Measurements from ENCODE around the gene SUPT3H. TPM values are rescaled to one million over a fixed set of nuclear protein-coding genes. Genes with fewer than 3 reads are reported as not detected.

Gene SUPT3H
- total RNA-seq, 6 experiments from 2014 or later: 5.6 to 8.2 (median 6.5) TPM

GRCh38 chr6:45201484-45201883, 176.2 kb downstream of the SUPT3H start:
- no peak overlapping the region for H3K27ac Mint-ChIP-seq
- no peak for TF ChIP-seq CTCF (IDR thresholded peaks at IDR 0.05)

GRCh38 chr6:45200510-45200909, 177.2 kb downstream of the SUPT3H start:
- no peaks in the 10 kb centered on the region for H3K27me3 Mint-ChIP-seq (ENCODE audit: insufficient read depth)

More at GRCh38 chr6:45201484-45201883, 176.2 kb downstream of the SUPT3H start:
- Mint-ChIP-seq H3K27me3 (ENCODE audit: insufficient read depth) (no peaks in the 10 kb centered on the region), H3K9me3 (no peaks in the 10 kb centered on the region), H3K4me1 (ENCODE audit: low read depth) (no peaks in the 10 kb centered on the region), H3K4me3 (no peak overlapping the region), H3K36me3 (ENCODE audit: low read depth) (no peaks in the 10 kb centered on the region)
- no peak for DNase-seq

GRCh38 chr6:45199554-45199953, 178.2 kb downstream of the SUPT3H start:
- no peak for DNase-seq
- no peaks in the 10 kb centered on the region for H3K4me1 Mint-ChIP-seq (ENCODE audit: low read depth)
- H3K27ac Mint-ChIP-seq: no peak overlapping the region
- TF ChIP-seq CTCF (IDR thresholded peaks at IDR 0.05): no peak
- no peaks in the 10 kb centered on the region for H3K27me3 Mint-ChIP-seq (ENCODE audit: insufficient read depth)
- no peaks in the 10 kb centered on the region for H3K9me3 Mint-ChIP-seq
- H3K4me3 Mint-ChIP-seq: no peak overlapping the region
- H3K36me3 Mint-ChIP-seq (ENCODE audit: low read depth): no peaks in the 10 kb centered on the region

More at GRCh38 chr6:45200510-45200909, 177.2 kb downstream of the SUPT3H start:
- Mint-ChIP-seq H3K4me3 (no peak overlapping the region), H3K36me3 (ENCODE audit: low read depth) (no peaks in the 10 kb centered on the region), H3K27ac (no peak overlapping the region), H3K4me1 (ENCODE audit: low read depth) (no peaks in the 10 kb centered on the region), H3K9me3 (no peaks in the 10 kb centered on the region)
- TF ChIP-seq CTCF (IDR thresholded peaks at IDR 0.05): no peak
- DNase-seq: no peak

GRCh38 chr6:45196121-45196520, 181.6 kb downstream of the SUPT3H start:
- no peak for TF ChIP-seq CTCF (IDR thresholded peaks at IDR 0.05)
- H3K4me3 Mint-ChIP-seq: no peak overlapping the region
- no peaks in the 10 kb centered on the region for H3K27me3 Mint-ChIP-seq (ENCODE audit: insufficient read depth)
- no peak for DNase-seq
- no peaks in the 10 kb centered on the region for H3K9me3 Mint-ChIP-seq
- no peaks in the 10 kb centered on the region for H3K4me1 Mint-ChIP-seq (ENCODE audit: low read depth)
- no peak overlapping the region for H3K27ac Mint-ChIP-seq
- H3K36me3 Mint-ChIP-seq (ENCODE audit: low read depth): no peaks in the 10 kb centered on the region

- Mint-ChIP-seq H3K27ac (no peak overlapping the region), H3K36me3 (ENCODE audit: low read depth) (no peaks in the 10 kb centered on the region)
- no peak for DNase-seq
Measured at GRCh38 chr6:45195137-45195536, 182.6 kb downstream of the SUPT3H start.

More at GRCh38 chr6:45195137-45195536, 182.6 kb downstream of the SUPT3H start:
- Mint-ChIP-seq H3K4me1 (ENCODE audit: low read depth) (no peaks in the 10 kb centered on the region), H3K27me3 (ENCODE audit: insufficient read depth) (no peaks in the 10 kb centered on the region), H3K9me3 (no peaks in the 10 kb centered on the region), H3K4me3 (no peak overlapping the region)
- TF ChIP-seq CTCF (IDR thresholded peaks at IDR 0.05): no peak
